ENCODE measurements around the gene TMEM236. TPM values are rescaled to one million over a fixed set of nuclear protein-coding genes. Genes with fewer than 3 reads are reported as not detected.
A peak's percentile ranks its signal among the peaks of the same experiment; 100 is the strongest.

Gene TMEM236
- total RNA-seq, 1 experiment from 2014 or later, result 0.24 TPM

DNA sequence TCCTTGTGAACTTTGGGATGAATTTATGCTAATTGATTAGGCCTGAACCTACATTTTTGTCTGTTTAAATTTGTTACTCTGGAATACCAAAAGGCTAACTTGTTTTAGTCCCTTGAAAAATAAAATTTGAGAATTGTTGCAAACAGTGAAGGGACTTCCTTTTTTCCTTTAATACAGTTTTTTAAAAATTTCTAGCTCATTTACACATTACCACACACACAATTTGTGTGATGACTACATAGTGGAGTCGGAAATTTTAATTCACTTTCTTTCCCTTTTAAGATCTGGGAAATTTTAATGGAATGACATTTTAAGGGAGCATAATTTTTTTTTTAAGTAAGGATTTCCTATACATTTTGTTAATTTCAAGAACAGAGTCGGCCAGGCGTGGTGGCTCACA, 8.6 kb upstream of the TMEM236 start:
- Histone ChIP-seq H3K79me2 (ENCODE audit: low read depth) (no peaks in the 10 kb centered on the region), H3K27me3 (ENCODE audit: insufficient read depth, low read depth) (no peaks in the 10 kb centered on the region), H2AFZ (no peak overlapping the region), H3K4me2 (peak overlapping the region; percentile 64), H4K20me1 (ENCODE audit: insufficient read depth) (no peaks in the 10 kb centered on the region), H3K9me3 (ENCODE audit: insufficient read depth, low read depth) (no peaks in the 10 kb centered on the region), H3K36me3 (ENCODE audit: low read depth) (no peaks in the 10 kb centered on the region), H3K27ac (no peak overlapping the region), H3K4me1 (replicated peaks; ENCODE audit: insufficient read depth) (no peaks in the 10 kb centered on the region), H3K4me3 (no peak overlapping the region), H3F3A (ENCODE audit: insufficient read depth, low read depth) (no peaks in the 10 kb centered on the region), H3K9me2 (ENCODE audit: insufficient read depth) (no peaks in the 10 kb centered on the region)
- no peak for DNase-seq
- no TSS peak for BruUV-seq (replicated peaks)
- TF ChIP-seq EZH2 (IDR thresholded peaks at IDR 0.05; ENCODE audit: low read depth) (no peak), CTCF (conservative IDR thresholded peaks at IDR 0.05) (no peak)
- CTCF ChIA-PET, result no interaction called here
- POLR2A ChIA-PET (ENCODE audit: unreplicated experiment), result no interaction called here
- intact Hi-C loops (cut with micrococcal nuclease; ENCODE audit: unreplicated experiment), result loop anchor here (5.0 kb wide), 2 partner anchors 39 to 94 kb away; no protein-coding TSS in a partner anchor

- H3K9me2 ChIP-seq (ENCODE audit: insufficient read depth), result no peaks in the 10 kb centered on the region
- intact Hi-C loops (cut with micrococcal nuclease; ENCODE audit: unreplicated experiment), result loop anchor here (5.0 kb wide), 2 partner anchors 38 to 93 kb away; no protein-coding TSS in a partner anchor
- H3K79me2 ChIP-seq (ENCODE audit: low read depth), result no peaks in the 10 kb centered on the region
- DNase-seq, result no peak
- TF ChIP-seq EZH2 (IDR thresholded peaks at IDR 0.05; ENCODE audit: low read depth), result no peak
- no peak for TF ChIP-seq CTCF (conservative IDR thresholded peaks at IDR 0.05)
- H3K36me3 ChIP-seq (ENCODE audit: low read depth), result no peaks in the 10 kb centered on the region
- H3K4me3 ChIP-seq, result no peak overlapping the region
- CTCF ChIA-PET, result interaction anchor here (0.5 kb wide), 1 partner anchor 171 kb away, joined by 3 read pairs; no protein-coding TSS in a partner anchor
- H3K4me2 ChIP-seq, result no peak overlapping the region
- no peaks in the 10 kb centered on the region for H3F3A ChIP-seq (ENCODE audit: insufficient read depth, low read depth)
- H3K9me3 ChIP-seq (ENCODE audit: insufficient read depth, low read depth), result no peaks in the 10 kb centered on the region
- H4K20me1 ChIP-seq (ENCODE audit: insufficient read depth), result no peaks in the 10 kb centered on the region
- no TSS peak for BruUV-seq (replicated peaks)
- H3K27me3 ChIP-seq (ENCODE audit: insufficient read depth, low read depth), result no peaks in the 10 kb centered on the region
- no peaks in the 10 kb centered on the region for H3K4me1 ChIP-seq (replicated peaks; ENCODE audit: insufficient read depth)
- no peak overlapping the region for H2AFZ ChIP-seq
- no peak overlapping the region for H3K27ac ChIP-seq
- POLR2A ChIA-PET (ENCODE audit: unreplicated experiment), result no interaction called here
Observed at GRCh38 chr10:17744341-17744861, 7.6 kb upstream of the TMEM236 start.

DNA sequence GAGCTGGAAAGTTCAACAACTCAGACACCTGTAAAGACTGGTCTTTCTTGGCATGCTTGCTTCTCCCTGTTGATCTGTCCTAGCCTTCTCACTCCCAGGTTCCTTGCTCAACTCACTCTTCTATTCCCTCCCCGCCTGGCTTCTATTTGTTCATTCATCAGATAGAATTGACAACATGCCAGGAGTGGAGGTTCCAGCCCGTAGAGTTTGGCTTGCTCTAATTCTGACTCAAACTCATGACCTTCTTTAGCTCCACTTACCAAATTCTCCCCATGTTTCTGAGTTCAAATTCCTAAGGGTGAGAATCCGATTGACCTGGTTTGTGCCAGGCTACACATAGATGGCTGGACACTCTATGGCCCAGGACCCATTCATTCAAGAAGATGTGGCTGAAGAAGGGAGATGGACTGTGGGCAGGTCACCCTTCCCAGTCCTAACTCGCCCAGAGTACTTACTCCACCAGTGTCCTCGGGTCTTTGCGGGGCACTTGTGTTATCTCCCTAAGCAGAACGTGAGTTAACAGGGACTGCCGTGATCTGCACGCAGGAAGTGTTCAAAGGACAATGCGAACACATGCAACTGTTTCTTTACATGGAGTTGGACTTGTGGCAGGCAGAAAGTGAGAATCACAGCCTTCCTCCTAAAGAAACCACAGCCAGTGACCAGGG, 4.0 kb upstream of the TMEM236 start:
- Histone ChIP-seq H3K27me3 (ENCODE audit: insufficient read depth, low read depth) (no peaks in the 10 kb centered on the region), H3K79me2 (ENCODE audit: low read depth) (no peaks in the 10 kb centered on the region), H3K9me3 (ENCODE audit: insufficient read depth, low read depth) (no peaks in the 10 kb centered on the region), H3K4me1 (replicated peaks; ENCODE audit: insufficient read depth) (no peaks in the 10 kb centered on the region), H3K4me2 (no peak overlapping the region), H4K20me1 (ENCODE audit: insufficient read depth) (no peaks in the 10 kb centered on the region), H3K9me2 (ENCODE audit: insufficient read depth) (no peaks in the 10 kb centered on the region), H3F3A (ENCODE audit: insufficient read depth, low read depth) (no peaks in the 10 kb centered on the region), H2AFZ (no peak overlapping the region), H3K4me3 (no peak overlapping the region), H3K27ac (no peak overlapping the region), H3K36me3 (ENCODE audit: low read depth) (no peaks in the 10 kb centered on the region)
- no peak for DNase-seq
- intact Hi-C loops (cut with micrococcal nuclease; ENCODE audit: unreplicated experiment), result no loop called here
- POLR2A ChIA-PET (ENCODE audit: unreplicated experiment), result no interaction called here
- TF ChIP-seq EZH2 (IDR thresholded peaks at IDR 0.05; ENCODE audit: low read depth) (no peak), CTCF (conservative IDR thresholded peaks at IDR 0.05) (no peak)
- CTCF ChIA-PET, result no interaction called here
- BruUV-seq (replicated peaks), result no TSS peak

Data from PC-9 (cell line).